ENCODE results near the gene PBX1.
A peak's percentile ranks its signal among the peaks of the same experiment; 100 is the strongest.

- TF ChIP-seq CTCF (IDR thresholded peaks at IDR 0.05) (no peak), EP300 (IDR thresholded peaks at IDR 0.05) (peak in 1 of 2 donors; percentile 34)
Measured at GRCh38 chr1:164709126-164709525, 150.1 kb downstream of the PBX1 start.
